ENCODE measurements around the gene FMNL3. TPM values are rescaled to one million over a fixed set of nuclear protein-coding genes. Genes with fewer than 3 reads are reported as not detected.

Gene FMNL3
- total and polyA plus RNA-seq, 2 of the 13 experiments (the other 11 are each of a cell fraction or from before 2014, with no cell fraction given), result 0.44 to 1.1 TPM

- ChIA-PET POLR2A (interaction anchor here (0.6 to 1.8 kb wide), 11 partner anchors 13 to 357 kb away, joined by 3 to 10 read pairs (median 3); partner anchors contain the start of genes BCDIN3D, NCKAP5L, TMBIM6 and TROAP), CTCF (ENCODE audit: low intra/inter-chr PET ratio, low total read pairs) (interaction anchor here (1.0 kb wide), 1 partner anchor 42 kb away, joined by 3 read pairs; no protein-coding TSS in a partner anchor)
- Histone ChIP-seq H3K27me3 (ENCODE audit: control insufficient read depth in 1 of 2, insufficient read depth in 2 of 2, low read length in 2 of 2) (no peaks in the 10 kb centered on the region), H3K9ac (ENCODE audit: insufficient read depth, low read depth, low read length) (peak within 1 kb of the TSS; percentile 69), H3K4me2 (ENCODE audit: low read depth, low read length) (peak within 1 kb of the TSS; percentile 95), H3K9me3 (ENCODE audit: low read length) (no peaks in the 10 kb centered on the region), H3K4me1 (ENCODE audit: insufficient read depth, low read length) (peaks cover 29% of the 10 kb centered on the region), H3K36me3 (replicated peaks in 1 of 2; ENCODE audit: control insufficient read depth in 1 of 2, insufficient read depth in 2 of 2, low read length in 2 of 2) (no peaks in the 10 kb centered on the region), H2AFZ (ENCODE audit: low read length) (no peak within 1 kb of the TSS), H3K79me2 (ENCODE audit: insufficient read depth, low read length) (no peaks in the 10 kb centered on the region), H3K27ac (ENCODE audit: extremely low read length, insufficient read depth, low read length) (peak within 1 kb of the TSS; percentile 67), H4K20me1 (ENCODE audit: insufficient read depth, low read length) (no peaks in the 10 kb centered on the region), H3K4me3 (replicated peaks in 1 of 3; ENCODE audit: insufficient read depth in 1 of 3, low read depth in 2 of 3, low read length in 3 of 3) (peak within 1 kb of the TSS; percentile 56 to 75 (median 59))
- DNase-seq (ENCODE audit: low spot score) (peak; percentile 77), ATAC-seq (peak; percentile 90), FAIRE-seq (no peak)
- WGBS (ENCODE audit: low lambda C conversion rate), result 3% methylated on average over 27 of the region's 76 CpGs
- in situ Hi-C loops (cut with HindIII; ENCODE audit: extremely low pct_ligation_motif_present, low pct_unique_long_range_greater_than_20kb) (no loop called here), intact Hi-C loops (cut with micrococcal nuclease; ENCODE audit: unreplicated experiment) (loop anchor here (5.0 kb wide), 1 partner anchor 56 kb away; the partner anchor contains the start of gene MCRS1)
- no TSS peak for BruUV-seq (replicated peaks)
- no peak for TF ChIP-seq REST (IDR thresholded peaks at IDR 0.05; ENCODE audit: borderline replicate concordance in 1 of 2, low read depth in 1 of 2, low read length in 2 of 2)
- TF ChIP-seq AHDC1 (CRISPR knock-in tag; IDR thresholded peaks at IDR 0.05; ENCODE audit: borderline replicate concordance), result no peak
- TF ChIP-seq FOXC1 (CRISPR knock-in tag; IDR thresholded peaks at IDR 0.05; ENCODE audit: borderline replicate concordance), result no peak; the same call in 1 of the 2 replicates
- TF ChIP-seq ZNF33A (CRISPR knock-in tag; IDR thresholded peaks at IDR 0.05; ENCODE audit: borderline replicate concordance), result no peak
- TF ChIP-seq MZF1 (CRISPR knock-in tag; IDR thresholded peaks at IDR 0.05; ENCODE audit: borderline replicate concordance), result no peak
- no peak for TF ChIP-seq JDP2 (CRISPR knock-in tag; IDR thresholded peaks at IDR 0.05; ENCODE audit: borderline replicate concordance)
- TF ChIP-seq ZEB1 (IDR thresholded peaks at IDR 0.05; ENCODE audit: insufficient replicate concordance, low read depth), result no peak
- no peak for TF ChIP-seq DR1 (CRISPR knock-in tag; IDR thresholded peaks at IDR 0.05)
- TF ChIP-seq GATA4 (IDR thresholded peaks at IDR 0.05; ENCODE audit: borderline replicate concordance, low read depth), result peak; percentile 63; the same call in 1 of the 2 replicates
- TF ChIP-seq ZNF543 (CRISPR knock-in tag; IDR thresholded peaks at IDR 0.05), result no peak; the same call in 1 of the 2 replicates
- TF ChIP-seq FOSL1 (CRISPR knock-in tag; IDR thresholded peaks at IDR 0.05; ENCODE audit: borderline replicate concordance), result no peak
- no peak for TF ChIP-seq ZNF616 (CRISPR knock-in tag; IDR thresholded peaks at IDR 0.05; ENCODE audit: low read depth)
- TF ChIP-seq MAFF (IDR thresholded peaks at IDR 0.05; ENCODE audit: low read depth, low read length), result no peak
- TF ChIP-seq MTF2 (CRISPR knock-in tag; IDR thresholded peaks at IDR 0.05; ENCODE audit: borderline replicate concordance), result no peak
These were observed 83.9 kb downstream of the FMNL3 start, which contains the start of gene PRPF40B for GRCh38 chr12:49623142-49623904. TSS of gene PRPF40B (plus strand) at chr12:49623561. CDS start at chr12:49623591, 30 bp downstream.
